ENCODE data around the gene MAML3.

The MAML3 gene

DNA sequence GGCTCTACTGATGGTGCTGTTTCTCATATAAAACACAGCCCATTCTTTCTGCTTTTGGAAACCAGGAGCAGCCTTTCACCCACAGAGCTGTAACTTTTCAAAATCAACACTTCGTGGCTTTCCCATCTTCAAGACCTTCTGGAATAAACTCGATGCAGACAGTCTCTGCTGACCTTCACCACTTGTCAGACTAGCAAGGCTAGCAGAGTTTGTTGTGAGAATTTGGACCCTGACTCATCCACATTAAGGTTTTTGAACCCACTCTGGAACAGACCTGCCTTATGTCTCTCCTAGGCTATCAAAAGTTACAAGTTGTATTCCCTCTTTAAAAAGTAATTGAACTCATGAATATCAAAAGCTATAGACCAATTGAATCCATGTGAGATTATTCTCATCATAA, 88.6 kb downstream of the MAML3 start:
- DNase-seq (ENCODE audit: low read depth), result no peak
- no peak overlapping the region for H3K4me3 ChIP-seq (ENCODE audit: low read depth, low read length)
- TF ChIP-seq, protein P1, sequence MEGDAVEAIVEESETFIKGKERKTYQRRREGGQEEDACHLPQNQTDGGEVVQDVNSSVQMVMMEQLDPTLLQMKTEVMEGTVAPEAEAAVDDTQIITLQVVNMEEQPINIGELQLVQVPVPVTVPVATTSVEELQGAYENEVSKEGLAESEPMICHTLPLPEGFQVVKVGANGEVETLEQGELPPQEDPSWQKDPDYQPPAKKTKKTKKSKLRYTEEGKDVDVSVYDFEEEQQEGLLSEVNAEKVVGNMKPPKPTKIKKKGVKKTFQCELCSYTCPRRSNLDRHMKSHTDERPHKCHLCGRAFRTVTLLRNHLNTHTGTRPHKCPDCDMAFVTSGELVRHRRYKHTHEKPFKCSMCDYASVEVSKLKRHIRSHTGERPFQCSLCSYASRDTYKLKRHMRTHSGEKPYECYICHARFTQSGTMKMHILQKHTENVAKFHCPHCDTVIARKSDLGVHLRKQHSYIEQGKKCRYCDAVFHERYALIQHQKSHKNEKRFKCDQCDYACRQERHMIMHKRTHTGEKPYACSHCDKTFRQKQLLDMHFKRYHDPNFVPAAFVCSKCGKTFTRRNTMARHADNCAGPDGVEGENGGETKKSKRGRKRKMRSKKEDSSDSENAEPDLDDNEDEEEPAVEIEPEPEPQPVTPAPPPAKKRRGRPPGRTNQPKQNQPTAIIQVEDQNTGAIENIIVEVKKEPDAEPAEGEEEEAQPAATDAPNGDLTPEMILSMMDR (IDR thresholded peaks at IDR 0.05; ENCODE audit: low read depth, low read length, missing control alignments), result no peak

DNA sequence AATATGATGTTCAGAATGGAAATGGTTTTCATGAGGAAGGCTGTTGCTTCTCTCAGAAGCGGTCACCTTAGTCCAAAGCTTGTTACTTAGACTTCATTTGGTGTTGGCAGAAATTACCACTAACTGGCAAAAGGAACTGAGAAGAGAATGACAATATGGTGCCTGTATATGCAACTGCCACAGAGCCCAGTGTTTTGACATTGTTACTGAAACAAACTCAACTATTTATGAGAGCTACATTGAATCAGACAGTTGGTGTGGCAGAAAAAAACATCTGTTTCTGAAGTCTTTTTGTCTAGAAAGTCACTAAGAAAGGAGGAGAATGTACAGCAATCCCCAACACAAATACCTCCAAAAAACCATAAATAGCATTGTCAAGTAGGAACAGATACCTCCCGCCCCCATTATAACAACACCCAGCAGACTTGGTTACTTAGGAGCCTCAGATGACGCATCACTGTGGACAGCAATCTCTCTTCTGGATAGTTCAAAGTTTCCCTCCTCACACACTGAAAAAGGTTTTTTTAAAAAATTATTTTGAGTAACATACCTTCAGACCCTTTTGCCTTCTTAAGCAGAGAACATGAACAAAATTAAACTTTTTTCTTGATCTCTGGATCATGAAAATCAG, 92.2 kb downstream of the MAML3 start:
- H3K4me3 ChIP-seq (ENCODE audit: low read depth, low read length), result no peak overlapping the region
- no peak for DNase-seq (ENCODE audit: low read depth)
- TF ChIP-seq, protein P1 (IDR thresholded peaks at IDR 0.05; ENCODE audit: low read depth, low read length, missing control alignments), result no peak

DNA sequence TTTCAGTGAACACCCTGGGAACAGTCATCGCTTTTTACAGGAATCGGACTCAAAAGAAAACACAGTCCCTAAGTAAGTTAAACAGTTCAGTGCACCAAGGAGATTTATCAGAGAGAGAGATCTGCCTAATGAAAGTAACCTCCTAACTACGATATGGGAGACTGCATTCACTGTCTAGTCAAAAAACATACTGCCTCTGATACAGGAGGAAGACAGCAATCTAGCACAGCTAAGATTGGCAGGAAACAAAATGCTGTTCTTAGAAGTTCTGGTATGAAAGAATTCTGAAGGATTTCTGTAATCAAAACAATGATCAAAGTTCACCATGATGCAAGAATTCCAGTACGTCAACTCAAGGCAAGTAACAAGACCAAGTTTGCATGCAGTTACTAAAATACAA, 92.8 kb downstream of the MAML3 start:
- TF ChIP-seq, protein P1 (IDR thresholded peaks at IDR 0.05; ENCODE audit: low read depth, low read length, missing control alignments), result no peak
- no peak overlapping the region for H3K4me3 ChIP-seq (ENCODE audit: low read depth, low read length)
- no peak for DNase-seq (ENCODE audit: low read depth)

- TF ChIP-seq, protein P1 (IDR thresholded peaks at IDR 0.05; ENCODE audit: low read depth, low read length, missing control alignments), result no peak
- H3K4me3 ChIP-seq (ENCODE audit: low read depth, low read length), result no peak overlapping the region
- no peak for DNase-seq (ENCODE audit: low read depth)
Observed at GRCh38 chr4:140059159-140059558, 94.8 kb downstream of the MAML3 start.

GRCh38 chr4:140057701-140058100, 96.3 kb downstream of the MAML3 start:
- DNase-seq (ENCODE audit: low read depth), result no peak
- TF ChIP-seq, protein P1 (IDR thresholded peaks at IDR 0.05; ENCODE audit: low read depth, low read length, missing control alignments), result no peak
- no peak overlapping the region for H3K4me3 ChIP-seq (ENCODE audit: low read depth, low read length)

DNA sequence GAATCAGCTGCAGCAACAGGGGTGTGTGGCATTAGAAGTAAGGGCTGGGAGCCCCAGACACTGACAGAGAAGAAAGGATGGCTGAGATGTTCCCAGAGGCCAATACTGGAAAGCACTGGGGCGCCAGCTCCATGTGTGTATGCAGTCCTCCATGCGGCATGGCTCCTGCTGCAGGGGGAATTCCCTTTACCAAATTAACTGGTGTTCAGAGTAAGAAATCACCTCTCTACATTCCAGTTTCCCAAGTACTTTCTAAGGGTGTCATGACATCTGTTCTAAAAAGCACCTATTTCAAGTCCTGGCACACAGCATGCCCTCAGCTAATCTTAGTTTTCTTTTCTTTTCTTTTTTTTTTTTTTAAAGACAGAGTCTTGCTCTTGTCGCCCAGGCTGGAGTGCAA, 98.0 kb downstream of the MAML3 start:
- TF ChIP-seq, protein P1 (IDR thresholded peaks at IDR 0.05; ENCODE audit: low read depth, low read length, missing control alignments), result no peak

DNA sequence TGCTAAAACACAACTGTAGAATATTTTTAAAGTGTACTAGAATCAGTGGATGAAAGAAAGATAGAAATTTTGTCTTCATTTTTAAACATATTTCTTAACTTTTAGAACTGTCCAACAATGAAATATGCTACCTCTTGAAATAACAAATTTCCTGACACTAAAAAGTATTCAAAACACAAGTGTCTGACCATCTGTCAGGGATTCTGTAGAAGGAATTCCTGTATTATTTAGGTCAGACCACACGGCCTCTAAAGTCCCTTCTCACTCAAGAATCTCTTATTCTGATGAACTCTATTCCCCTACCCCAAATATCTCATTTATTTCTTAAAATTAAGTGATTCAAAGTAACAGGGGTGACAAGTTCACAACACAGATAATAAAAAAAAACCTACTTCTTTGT, 99.1 kb downstream of the MAML3 start:
- H3K4me3 ChIP-seq (ENCODE audit: low read depth, low read length), result no peak overlapping the region
- no peak for DNase-seq (ENCODE audit: low read depth)
- TF ChIP-seq, protein P1 (IDR thresholded peaks at IDR 0.05; ENCODE audit: low read depth, low read length, missing control alignments), result no peak

More for the DNA sequence above, 98.0 kb downstream of the MAML3 start:
- H3K4me3 ChIP-seq (ENCODE audit: low read depth, low read length), result no peak overlapping the region
- DNase-seq (ENCODE audit: low read depth), result no peak
